ENCODE results near the gene NMT2.

NMT2 gene

GRCh38 chr10:15140698-15141097, 27.8 kb downstream of the NMT2 start:
- no peak for DNase-seq

GRCh38 chr10:15137636-15138035, 30.9 kb downstream of the NMT2 start:
- DNase-seq = no peak

- DNase-seq = no peak
Observed at GRCh38 chr10:15137036-15137359, 31.5 kb downstream of the NMT2 start.

- DNase-seq = no peak
Observed at GRCh38 chr10:15136129-15137035, 32.1 kb downstream of the NMT2 start.

- DNase-seq = no peak
Observed at GRCh38 chr10:15131330-15131729, 37.2 kb downstream of the NMT2 start.

GRCh38 chr10:15124908-15125307, 43.6 kb downstream of the NMT2 start:
- DNase-seq = no peak

GRCh38 chr10:15124190-15124589, 44.3 kb downstream of the NMT2 start:
- no peak for DNase-seq

- DNase-seq = no peak
Observed at GRCh38 chr10:15123749-15124184, 44.7 kb downstream of the NMT2 start.

GRCh38 chr10:15122477-15123030, 45.9 kb downstream of the NMT2 start:
- DNase-seq = no peak

- no peak for DNase-seq
Observed at GRCh38 chr10:15121707-15122106, 46.8 kb downstream of the NMT2 start.

GRCh38 chr10:15120523-15120922, 48.0 kb downstream of the NMT2 start:
- DNase-seq = no peak

- DNase-seq = no peak
Observed at GRCh38 chr10:15118615-15119014, 49.9 kb downstream of the NMT2 start.

- DNase-seq = no peak
Observed at GRCh38 chr10:15116225-15116624, 52.3 kb downstream of the NMT2 start.

GRCh38 chr10:15113766-15114165, 54.7 kb downstream of the NMT2 start:
- DNase-seq = no peak

GRCh38 chr10:15112657-15113056, 55.8 kb downstream of the NMT2 start:
- no peak for DNase-seq

- DNase-seq = peak; percentile 70
Observed at GRCh38 chr10:15106352-15107013, 62.0 kb downstream of the NMT2 start.

- DNase-seq = no peak
Observed at GRCh38 chr10:15103513-15103912, 65.0 kb downstream of the NMT2 start.

GRCh38 chr10:15099886-15100285, 68.6 kb downstream of the NMT2 start:
- no peak for DNase-seq

- DNase-seq = peak; percentile 94
Observed at GRCh38 chr10:15097011-15097812, 71.3 kb downstream of the NMT2 start, which contains the start of gene RPP38. Gene RPP38, plus strand, starts transcription at chr10:15097355. Its CDS starts 5,960 bp downstream, at chr10:15103315.

GRCh38 chr10:15096661-15097010, 71.9 kb downstream of the NMT2 start:
- no peak for DNase-seq

- no peak for DNase-seq
Observed at GRCh38 chr10:15092855-15093408, 75.6 kb downstream of the NMT2 start.

- no peak for DNase-seq
Observed at GRCh38 chr10:15091418-15091817, 77.1 kb downstream of the NMT2 start.

Measured in activated CD8-positive, alpha-beta memory T cell treated with anti-CD3 and anti-CD28 coated beads, Interleukin-2, amount 50 U/mL, for 4 hours (primary cell).